Lower leg skin (tissue), 3 donors: ENCODE results near the gene ARHGAP1.

Source experiments
- POLR2A ChIP-seq, 2 donors: fragments of 450-650 bp; IDR thresholded peaks; one replicate each; pipeline ENCODE4 v1.6.1; 2016 to 2017; ENCODE audit warnings: antibody characterized with exemption in 2 of 2, mild to moderate bottlenecking in 1 of 2, moderate library complexity in 1 of 2
- TF ChIP-seq, protein P1 (sequence below), 3 donors: fragments of 450-650 bp; IDR thresholded peaks; one replicate each; pipeline ENCODE4 v1.5.1; 2016; ENCODE audit warnings: antibody characterized with exemption in 3 of 3, mild to moderate bottlenecking in 3 of 3, moderate library complexity in 2 of 3

DNA sequence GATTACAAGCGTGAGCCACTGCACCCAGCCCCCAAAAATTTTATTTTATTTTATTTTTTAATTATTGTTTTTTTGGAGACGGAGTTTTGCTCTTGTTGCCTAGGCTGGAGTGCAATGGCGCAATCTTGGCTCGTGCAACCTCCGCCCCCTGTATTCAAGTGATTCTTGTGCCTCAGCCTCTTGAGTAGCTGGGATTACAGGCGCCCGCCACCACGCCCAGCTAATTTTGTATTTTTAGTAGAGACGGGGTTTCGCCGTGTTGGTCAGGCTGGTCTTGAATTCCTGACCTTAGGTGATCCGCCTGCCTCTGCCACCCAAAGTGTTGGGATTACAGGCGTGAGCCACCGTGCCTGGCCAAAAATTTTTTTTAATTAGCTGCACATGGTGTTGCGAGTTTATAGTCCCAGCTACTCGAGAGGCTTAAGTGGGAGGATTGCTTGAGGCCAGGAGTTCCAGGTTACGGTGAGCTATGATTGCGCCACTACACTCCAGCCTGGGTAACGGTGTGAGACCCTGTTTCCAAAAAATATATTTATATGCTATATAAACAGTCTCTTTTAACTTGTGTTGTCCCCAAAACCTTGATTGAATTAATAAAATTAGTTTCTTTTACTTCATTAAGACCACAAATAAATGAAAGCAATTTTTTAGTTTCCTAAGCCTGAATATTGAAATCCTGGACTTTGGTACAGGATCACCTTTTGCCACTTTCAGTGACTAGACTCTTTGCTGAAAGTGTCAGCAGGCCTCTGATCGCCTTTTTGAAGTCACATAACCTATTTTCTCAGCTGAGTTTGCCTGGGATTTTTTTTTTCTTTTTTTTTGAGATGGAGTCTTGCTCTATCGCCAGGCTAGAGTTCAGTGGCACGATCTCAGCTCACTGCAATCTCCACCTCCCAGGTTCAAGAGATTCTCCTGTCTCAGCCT is 66.9 kb downstream of the ARHGAP1 start:
- TF ChIP-seq, protein P1, sequence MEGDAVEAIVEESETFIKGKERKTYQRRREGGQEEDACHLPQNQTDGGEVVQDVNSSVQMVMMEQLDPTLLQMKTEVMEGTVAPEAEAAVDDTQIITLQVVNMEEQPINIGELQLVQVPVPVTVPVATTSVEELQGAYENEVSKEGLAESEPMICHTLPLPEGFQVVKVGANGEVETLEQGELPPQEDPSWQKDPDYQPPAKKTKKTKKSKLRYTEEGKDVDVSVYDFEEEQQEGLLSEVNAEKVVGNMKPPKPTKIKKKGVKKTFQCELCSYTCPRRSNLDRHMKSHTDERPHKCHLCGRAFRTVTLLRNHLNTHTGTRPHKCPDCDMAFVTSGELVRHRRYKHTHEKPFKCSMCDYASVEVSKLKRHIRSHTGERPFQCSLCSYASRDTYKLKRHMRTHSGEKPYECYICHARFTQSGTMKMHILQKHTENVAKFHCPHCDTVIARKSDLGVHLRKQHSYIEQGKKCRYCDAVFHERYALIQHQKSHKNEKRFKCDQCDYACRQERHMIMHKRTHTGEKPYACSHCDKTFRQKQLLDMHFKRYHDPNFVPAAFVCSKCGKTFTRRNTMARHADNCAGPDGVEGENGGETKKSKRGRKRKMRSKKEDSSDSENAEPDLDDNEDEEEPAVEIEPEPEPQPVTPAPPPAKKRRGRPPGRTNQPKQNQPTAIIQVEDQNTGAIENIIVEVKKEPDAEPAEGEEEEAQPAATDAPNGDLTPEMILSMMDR (IDR thresholded peaks at IDR 0.05) = no peak
- TF ChIP-seq POLR2A (IDR thresholded peaks at IDR 0.05) = no peak
